Renal cortical epithelial cell (primary cell): ENCODE measurements around the gene NOSIP. TPM values are rescaled to one million over a fixed set of nuclear protein-coding genes. Genes with fewer than 3 reads are reported as not detected.

Experiments
- DNase-seq: peaks from one replicate; pipeline ENCODE4 v3.0.0-alpha.2; 2011; ENCODE audit warnings: low read depth
- total RNA-seq: library from RNA; depleted of rRNA; stranded (reverse); fragments of >200 nt; gene quantifications from 2 replicates; pipeline ENCODE4 v1.2.3, GENCODE V29; 2014

Gene NOSIP
- total RNA-seq, 1 donor from 2014 or later, result 37.9 TPM

GRCh38 chr19:49546825-49547565 is 33.4 kb downstream of the NOSIP start:
- DNase-seq, result peak; percentile 86

- no peak for DNase-seq
These were observed 36.2 kb downstream of the NOSIP start for GRCh38 chr19:49544154-49544553.

DNA sequence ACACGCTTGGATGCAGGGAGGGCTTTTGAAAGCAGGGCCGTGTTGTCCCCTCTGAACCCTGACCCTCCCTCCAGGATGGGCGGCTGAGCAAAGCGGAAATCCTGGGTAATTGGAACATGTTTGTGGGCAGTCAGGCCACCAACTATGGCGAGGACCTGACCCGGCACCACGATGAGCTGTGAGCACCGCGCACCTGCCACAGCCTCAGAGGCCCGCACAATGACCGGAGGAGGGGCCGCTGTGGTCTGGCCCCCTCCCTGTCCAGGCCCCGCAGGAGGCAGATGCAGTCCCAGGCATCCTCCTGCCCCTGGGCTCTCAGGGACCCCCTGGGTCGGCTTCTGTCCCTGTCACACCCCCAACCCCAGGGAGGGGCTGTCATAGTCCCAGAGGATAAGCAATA is 37.3 kb downstream of the NOSIP start:
- no peak for DNase-seq

DNA sequence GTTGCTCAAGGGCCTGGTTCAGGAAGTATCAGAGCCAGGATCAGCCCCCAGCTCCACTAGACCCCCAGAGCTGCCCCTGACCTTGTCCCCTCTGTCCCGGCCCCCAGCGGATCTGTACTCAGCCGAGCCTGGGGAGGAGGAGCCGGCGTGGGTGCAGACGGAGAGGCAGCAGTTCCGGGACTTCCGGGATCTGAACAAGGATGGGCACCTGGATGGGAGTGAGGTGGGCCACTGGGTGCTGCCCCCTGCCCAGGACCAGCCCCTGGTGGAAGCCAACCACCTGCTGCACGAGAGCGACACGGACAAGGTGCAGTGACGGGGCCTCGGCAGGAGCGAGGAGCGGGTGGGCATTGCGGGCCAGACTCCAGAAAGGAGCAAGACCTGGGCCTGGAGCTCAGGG is 37.9 kb downstream of the NOSIP start:
- DNase-seq, result no peak

DNA sequence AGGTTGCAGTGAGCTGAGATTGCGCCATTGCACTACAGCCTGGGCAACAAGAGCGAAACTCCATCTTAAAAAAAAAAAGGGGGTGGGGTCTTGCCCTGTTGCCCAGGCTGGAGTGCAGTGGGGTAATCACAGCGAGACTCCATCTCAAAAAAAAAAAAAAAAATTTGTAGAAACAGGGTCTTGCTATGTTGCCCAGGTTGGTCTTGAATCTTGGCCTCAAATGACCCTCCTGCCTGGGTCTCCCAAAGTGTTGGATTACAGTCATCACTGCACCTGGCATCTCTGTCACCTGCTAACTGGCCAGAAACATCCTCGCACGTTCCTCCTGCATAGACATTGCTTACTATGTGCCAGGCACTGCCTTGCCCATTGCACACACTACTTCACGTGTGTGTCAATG is 38.4 kb downstream of the NOSIP start:
- DNase-seq, result no peak

DNA sequence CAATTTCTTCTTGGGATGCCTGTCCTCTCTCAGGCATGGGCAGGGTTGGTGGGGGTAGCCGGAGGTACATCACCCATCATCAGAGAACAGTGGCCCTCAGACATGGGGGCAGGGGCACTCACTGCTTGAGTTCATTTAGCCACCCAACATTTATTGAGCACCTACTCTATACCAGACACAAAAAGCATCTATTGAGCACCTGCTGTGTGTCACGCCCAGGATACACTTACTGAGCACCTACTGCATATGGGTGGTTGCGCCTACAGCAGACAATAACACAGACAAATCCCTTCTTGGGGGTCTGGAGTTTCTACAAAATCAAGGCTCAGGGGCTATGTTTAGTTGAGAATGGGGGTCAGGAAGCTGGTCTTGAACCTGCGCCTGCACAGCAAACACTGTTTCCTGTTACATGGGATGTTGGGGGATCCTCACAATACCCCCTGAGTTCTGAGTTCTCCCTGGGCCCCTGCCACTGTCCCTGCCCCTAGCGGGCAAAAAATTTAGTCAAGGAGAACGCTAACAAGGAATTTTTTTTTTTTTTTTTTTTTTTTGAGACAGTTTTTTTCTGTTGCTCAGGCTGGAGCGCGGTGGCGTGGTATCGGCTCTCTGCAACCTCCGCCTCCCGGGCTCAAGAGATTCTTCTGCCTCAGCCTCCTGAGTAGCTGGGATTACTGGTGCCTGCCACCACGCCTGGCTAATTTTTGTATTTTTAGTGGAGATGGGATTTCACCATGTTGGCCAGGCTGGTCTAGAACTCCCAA is 41.0 kb downstream of the NOSIP start:
- DNase-seq, result no peak

GRCh38 chr19:49538643-49539042 is 41.7 kb downstream of the NOSIP start:
- no peak for DNase-seq

DNA sequence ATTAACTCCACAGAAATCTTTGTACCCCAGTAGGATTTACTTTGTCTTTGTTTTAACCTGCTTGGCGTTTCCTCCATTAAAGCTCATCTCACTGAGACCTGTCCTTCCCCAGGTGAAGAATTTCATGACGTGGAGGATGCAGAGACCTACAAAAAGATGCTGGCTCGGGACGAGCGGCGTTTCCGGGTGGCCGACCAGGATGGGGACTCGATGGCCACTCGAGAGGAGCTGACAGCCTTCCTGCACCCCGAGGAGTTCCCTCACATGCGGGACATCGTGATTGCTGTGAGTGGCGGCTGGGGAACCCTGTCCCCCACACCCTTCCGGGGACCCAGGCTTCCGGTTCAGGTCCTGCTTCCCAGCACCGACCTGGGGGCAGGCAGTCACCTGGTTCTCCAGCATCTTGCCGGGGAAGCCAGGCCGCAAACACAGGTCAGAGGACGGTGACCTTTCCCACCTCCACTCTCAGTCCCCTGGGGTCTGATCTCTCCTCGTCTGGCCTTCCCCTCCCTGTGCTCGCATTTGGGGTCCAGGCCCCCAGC is 43.4 kb downstream of the NOSIP start:
- DNase-seq, result no peak

DNA sequence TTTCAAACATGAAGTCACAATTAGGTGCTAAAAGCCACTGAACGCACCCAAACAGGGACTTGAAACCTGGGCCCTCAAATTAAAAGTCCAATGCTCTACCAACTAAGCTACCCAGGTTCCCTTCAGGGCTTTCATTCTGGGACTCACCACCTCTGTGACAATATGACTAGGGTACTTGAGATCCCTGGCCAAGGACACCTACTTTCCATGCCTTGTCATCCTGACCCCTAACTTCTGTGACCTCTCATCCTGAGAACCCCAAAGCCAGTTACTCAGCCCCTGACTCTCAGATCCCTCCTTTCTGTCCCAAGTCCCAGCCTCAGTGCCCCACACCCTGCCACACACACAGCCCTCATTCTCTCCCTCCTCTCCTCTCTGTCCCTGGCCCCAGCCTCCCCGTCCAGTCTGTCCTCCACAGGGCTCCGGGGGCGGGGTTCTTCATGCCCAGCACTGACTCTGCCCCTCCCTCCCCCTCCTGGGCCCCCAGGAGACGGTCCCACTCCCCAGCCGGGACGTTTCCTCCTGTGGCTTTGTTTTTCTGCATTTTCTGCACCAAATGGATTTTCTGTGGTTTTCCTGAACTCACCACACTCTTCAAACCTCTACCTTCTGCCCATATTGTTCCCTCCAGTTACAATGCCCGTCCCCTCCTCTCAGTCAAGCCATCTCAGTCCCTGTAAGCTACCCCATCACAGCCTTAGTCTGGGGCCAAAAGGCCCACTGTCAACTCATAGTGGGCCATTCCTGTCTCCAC is 45.5 kb downstream of the NOSIP start:
- DNase-seq, result no peak

- peak; percentile 6 for DNase-seq
These were observed 46.5 kb downstream of the NOSIP start for GRCh38 chr19:49533551-49534488.

DNA sequence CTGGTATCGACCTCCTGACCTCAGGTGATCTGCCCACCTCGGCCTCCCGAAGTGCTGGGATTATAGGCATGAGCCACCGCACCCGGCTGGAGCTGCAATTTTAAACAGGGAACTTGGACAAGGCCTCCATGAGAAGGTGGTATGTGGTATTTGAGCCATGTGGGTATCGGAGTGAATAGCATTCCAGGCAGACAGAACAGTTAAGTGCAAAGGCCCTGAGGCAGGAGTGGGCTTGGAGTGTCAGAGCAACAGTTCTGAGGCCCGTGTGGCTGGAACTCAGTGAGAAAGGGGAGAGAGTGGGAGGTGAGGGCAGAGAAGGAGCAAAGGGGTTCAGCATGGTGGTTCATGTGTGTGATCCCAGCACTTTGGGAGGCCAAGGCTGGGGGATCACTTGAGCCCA is 49.6 kb downstream of the NOSIP start:
- no peak for DNase-seq

DNA sequence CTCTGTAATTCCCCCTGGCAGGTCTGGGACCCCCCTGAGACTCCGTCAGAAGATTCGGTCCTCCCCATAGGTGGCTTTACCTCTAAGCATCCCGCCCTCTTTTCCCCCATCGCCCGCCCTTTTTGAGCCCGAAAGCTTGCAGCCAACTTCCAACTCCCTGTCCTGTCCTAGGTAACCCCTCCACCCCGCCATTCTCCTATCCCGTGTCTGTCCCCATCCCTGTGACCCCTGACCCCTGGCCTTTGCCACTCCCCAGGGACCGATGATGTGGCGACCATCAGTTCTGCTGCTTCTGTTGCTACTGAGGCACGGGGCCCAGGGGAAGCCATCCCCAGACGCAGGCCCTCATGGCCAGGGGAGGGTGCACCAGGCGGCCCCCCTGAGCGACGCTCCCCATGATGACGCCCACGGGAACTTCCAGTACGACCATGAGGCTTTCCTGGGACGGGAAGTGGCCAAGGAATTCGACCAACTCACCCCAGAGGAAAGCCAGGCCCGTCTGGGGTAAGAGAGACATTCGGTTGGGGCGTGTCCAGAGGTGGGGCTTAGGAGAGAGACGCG is 52.1 kb downstream of the NOSIP start:
- DNase-seq, result no peak

- DNase-seq, result no peak
These were observed 55.4 kb downstream of the NOSIP start for GRCh38 chr19:49524812-49525455.

DNA sequence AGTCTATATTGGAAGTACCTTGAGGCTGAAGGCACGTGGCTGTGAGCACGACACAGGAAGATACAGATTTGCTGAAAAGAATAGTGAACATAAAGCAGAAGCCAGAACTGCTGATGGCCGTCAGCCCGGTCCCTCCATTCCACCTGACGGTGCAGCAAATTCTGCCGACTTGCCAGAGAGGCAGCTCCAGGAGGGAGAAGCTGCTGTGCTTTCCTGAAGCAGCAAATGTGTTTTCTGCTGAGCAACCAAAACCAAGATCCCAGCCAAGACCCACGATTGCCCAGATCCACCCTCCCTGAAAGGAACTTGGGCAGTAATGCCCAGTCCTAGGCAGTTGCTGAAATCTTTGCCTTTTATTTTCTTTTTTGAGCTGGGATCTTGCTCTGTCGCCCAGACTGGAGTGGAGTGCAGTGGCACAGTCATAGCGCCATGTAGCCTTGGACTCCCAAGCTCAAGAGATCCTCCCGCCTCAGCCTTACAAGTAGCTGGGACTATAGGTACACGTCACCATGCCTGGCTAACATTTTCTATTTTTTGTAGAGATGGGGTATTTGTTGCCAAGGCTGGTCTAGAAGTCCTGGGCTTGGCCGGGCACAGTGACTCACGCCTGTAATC is 59.5 kb downstream of the NOSIP start:
- no peak for DNase-seq

DNA sequence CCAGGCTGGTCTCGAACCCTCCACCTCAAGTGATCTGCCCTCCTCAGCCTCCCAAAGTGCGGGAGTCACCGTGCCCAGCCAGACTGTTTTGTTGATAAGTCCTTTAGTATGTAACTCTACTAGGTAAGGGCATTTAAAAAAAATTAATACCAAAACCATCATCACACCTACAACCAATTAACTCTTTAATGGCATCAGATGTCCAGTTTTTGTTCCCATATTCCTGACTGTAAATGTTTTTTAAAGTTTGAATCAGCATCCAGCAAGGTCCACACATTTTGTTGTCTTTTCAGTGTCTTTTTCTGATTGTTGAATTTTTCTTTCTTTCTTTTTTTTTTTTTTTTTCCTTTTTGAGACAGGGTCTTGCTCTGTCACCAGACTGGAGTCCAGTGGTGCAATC is 62.3 kb downstream of the NOSIP start:
- DNase-seq, result no peak

- no peak for DNase-seq
These were observed 64.6 kb downstream of the NOSIP start for GRCh38 chr19:49515767-49516166.

- no peak for DNase-seq
These were observed 66.2 kb downstream of the NOSIP start for GRCh38 chr19:49514151-49514550.

- no peak for DNase-seq
These were observed 66.6 kb downstream of the NOSIP start for GRCh38 chr19:49513746-49514118.

DNA sequence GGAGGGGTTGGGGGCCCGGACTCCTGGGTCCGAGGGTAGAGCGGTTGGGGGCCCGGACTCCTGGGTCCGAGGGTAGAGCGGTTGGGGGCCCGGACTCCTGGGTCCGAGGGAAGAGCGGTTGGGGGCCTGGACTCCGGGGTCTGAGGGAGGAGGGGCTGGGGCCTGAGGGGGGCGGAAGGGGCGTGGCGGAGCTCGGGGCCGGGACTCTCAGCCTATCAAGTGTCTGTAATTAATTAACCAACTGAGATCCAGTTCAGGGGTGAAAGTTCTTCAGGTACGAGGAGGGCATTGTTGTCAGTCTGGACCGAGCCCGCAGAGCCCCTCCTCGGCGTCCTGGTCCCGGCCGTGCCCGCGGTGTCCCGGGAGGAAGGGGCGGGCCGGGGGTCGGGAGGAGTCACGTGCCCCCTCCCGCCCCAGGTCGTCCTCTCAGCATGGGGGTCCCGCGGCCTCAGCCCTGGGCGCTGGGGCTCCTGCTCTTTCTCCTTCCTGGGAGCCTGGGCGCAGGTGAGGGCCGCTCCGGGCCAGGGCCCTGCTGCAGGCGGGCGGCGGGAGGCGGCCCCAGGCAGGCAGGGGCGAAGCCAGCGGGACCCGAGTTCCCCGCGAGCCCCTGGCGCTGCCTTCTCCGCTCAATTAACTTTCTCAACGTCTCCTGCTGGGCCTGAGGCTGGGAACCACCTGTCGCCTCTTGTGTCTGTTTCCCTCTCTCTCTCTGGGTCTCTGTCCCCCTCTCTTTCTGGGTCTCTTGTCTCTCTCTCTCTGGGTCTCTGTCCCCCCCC is 67.2 kb downstream of the NOSIP start:
- DNase-seq, result peak; percentile 24
